Stimulated activated effector memory CD8-positive, alpha-beta T cell treated with anti-CD3 and anti-CD28 coated beads, Interleukin-12 subunit alpha, Interleukin-12 subunit beta, amount 100 ng/mL, for 72 hours (primary cell): Measurements from ENCODE around the gene ACYP2.

Experiments used
- ATAC-seq: fragments of 150-1000 bp; cut with Tn5 transposase; 2 replicates; pipeline ENCODE4 v1.10.0; 2021
- DNase-seq, 2 donors: peaks; one replicate each; pipeline ENCODE4 v3.0.0; 2021 to 2022; ENCODE audit warnings: low spot score in 2 of 2
- H3K27ac Mint-ChIP-seq: one replicate; pipeline ENCODE4 v1.8.0; 2022; ENCODE audit warnings: mild to moderate bottlenecking, mixed read lengths
- H3K36me3 Mint-ChIP-seq: one replicate; pipeline ENCODE4 v1.8.0; 2022; ENCODE audit warnings: mild to moderate bottlenecking, mixed read lengths
- H3K4me1 Mint-ChIP-seq: one replicate; pipeline ENCODE4 v1.8.0; 2022; ENCODE audit warnings: mixed read lengths
- H3K4me3 Mint-ChIP-seq: one replicate; pipeline ENCODE4 v1.8.0; 2022; ENCODE audit warnings: mild to moderate bottlenecking, mixed read lengths
- H3K9me3 Mint-ChIP-seq: one replicate; pipeline ENCODE4 v1.8.0; 2022; ENCODE audit warnings: mixed read lengths

The ACYP2 gene

DNA sequence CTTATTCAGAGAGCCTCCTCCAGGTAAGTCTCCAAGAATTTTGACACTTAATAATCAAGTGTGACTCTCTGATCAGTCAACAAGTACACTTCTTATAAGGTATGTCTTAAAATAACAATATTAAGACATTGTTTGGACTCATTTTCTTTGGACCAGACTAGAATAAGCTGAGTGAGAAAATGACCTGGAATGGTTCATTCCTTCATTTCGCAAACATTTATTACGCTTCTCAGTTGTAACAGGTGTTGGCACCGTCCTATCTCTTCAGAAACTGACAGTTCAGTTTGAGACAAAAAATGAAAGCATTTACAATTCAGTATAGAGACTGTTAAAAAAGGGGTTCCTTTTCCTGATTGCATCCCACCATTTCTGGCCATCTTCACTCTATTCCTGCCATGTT, 94.0 kb downstream of the ACYP2 start:
- Mint-ChIP-seq H3K27ac (no peak overlapping the region), H3K36me3 (no peaks in the 10 kb centered on the region), H3K9me3 (no peaks in the 10 kb centered on the region), H3K4me3 (no peak overlapping the region), H3K4me1 (no peaks in the 10 kb centered on the region)
- no peak for ATAC-seq
- no peak for DNase-seq

GRCh38 chr2:54212456-54212855, 97.0 kb downstream of the ACYP2 start:
- Mint-ChIP-seq H3K36me3 (no peaks in the 10 kb centered on the region), H3K9me3 (peaks cover 5% of the 10 kb centered on the region), H3K4me1 (no peaks in the 10 kb centered on the region), H3K4me3 (no peak overlapping the region), H3K27ac (no peak overlapping the region)
- no peak for DNase-seq
- ATAC-seq, result no peak

DNA sequence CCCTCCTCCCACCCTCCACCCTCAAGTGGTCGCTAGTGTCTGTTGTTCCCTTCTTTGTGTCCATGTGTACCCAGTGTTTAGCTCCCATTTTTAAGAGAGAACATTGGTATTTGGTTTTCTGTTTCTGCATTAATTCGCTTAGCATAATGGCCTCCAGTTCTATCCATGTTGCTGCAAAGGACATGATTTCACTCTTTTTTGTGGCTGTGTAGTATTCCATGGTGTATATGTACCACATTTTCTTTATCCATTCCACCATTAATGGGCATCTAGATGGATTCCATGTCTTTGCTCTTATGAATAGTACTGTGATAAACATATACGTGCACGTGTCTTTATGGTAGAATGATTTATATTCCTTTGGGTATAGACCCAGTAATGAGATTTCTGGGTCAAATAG, 97.7 kb downstream of the ACYP2 start:
- peaks cover 5% of the 10 kb centered on the region for H3K9me3 Mint-ChIP-seq
- DNase-seq (no peak), ATAC-seq (no peak)
- H3K4me1 Mint-ChIP-seq, result no peaks in the 10 kb centered on the region
- H3K36me3 Mint-ChIP-seq, result no peaks in the 10 kb centered on the region
- no peak overlapping the region for H3K27ac Mint-ChIP-seq
- no peak overlapping the region for H3K4me3 Mint-ChIP-seq

DNA sequence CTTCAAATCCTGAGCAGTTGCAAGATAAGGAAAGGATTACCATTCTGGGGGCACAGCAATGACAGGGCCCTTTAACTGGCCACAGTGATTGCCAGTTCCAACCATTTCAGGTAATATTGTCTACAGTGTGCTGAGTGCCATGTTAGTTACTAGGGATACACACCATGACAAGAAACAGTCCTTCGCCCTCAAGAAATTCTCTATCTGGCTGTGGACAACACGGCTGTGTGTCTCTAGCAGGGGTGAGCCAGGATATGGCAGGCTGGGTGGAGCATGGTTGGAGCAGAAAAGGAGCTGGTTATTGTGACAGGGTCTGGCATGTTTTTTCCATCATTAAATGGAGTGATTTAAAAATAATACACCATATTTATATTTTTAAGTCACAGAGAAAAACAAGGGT, 109.6 kb downstream of the ACYP2 start:
- DNase-seq, result no peak
- no peak overlapping the region for H3K27ac Mint-ChIP-seq
- H3K36me3 Mint-ChIP-seq, result no peaks in the 10 kb centered on the region
- peaks cover 11% of the 10 kb centered on the region for H3K4me1 Mint-ChIP-seq
- no peaks in the 10 kb centered on the region for H3K9me3 Mint-ChIP-seq
- H3K4me3 Mint-ChIP-seq, result no peak overlapping the region
- ATAC-seq, result no peak

DNA sequence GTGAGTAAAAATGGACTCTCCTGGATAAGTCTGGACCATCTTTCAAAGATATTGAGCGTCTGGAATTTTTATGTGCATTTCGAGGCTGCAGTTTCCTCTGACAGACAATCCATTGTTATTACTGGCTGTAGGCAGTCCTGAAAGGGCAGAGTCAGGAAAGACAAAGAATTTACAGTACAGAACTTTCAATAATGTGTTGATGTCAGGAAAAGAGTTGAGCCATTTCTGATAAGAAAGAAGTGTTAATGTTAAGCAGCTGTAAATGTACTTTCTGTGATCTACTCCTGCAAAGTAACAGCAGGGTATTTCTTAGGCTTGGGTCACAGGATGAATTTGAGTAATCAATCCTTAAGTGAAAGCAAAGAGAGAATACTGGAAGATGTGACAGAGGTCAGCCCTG, 110.8 kb downstream of the ACYP2 start:
- Mint-ChIP-seq H3K4me3 (no peak overlapping the region), H3K9me3 (no peaks in the 10 kb centered on the region), H3K4me1 (peaks cover 11% of the 10 kb centered on the region), H3K36me3 (no peaks in the 10 kb centered on the region), H3K27ac (no peak overlapping the region)
- no peak for ATAC-seq
- DNase-seq, result no peak

DNA sequence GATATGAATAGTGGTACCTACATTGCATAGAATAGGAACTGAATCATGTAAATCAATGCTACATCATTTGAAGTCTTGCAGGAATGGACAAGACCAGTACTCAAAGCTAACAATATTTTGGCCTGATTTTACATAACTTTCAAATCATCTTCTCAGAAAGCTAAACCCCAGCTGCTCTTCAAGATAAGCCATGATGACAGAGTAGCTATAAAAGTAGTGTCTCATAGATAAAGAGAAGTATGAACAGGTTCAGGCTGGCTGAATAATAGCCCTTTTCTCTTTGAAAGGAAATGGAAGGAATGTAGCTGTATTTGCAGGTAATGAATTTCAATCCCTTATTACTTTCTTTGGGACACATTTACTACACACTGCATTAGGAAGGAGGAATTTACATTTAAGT, 112.4 kb downstream of the ACYP2 start:
- Mint-ChIP-seq H3K4me1 (peaks cover 11% of the 10 kb centered on the region), H3K4me3 (no peak overlapping the region), H3K9me3 (peaks cover 4% of the 10 kb centered on the region), H3K27ac (no peak overlapping the region), H3K36me3 (no peaks in the 10 kb centered on the region)
- DNase-seq (no peak), ATAC-seq (no peak)

DNA sequence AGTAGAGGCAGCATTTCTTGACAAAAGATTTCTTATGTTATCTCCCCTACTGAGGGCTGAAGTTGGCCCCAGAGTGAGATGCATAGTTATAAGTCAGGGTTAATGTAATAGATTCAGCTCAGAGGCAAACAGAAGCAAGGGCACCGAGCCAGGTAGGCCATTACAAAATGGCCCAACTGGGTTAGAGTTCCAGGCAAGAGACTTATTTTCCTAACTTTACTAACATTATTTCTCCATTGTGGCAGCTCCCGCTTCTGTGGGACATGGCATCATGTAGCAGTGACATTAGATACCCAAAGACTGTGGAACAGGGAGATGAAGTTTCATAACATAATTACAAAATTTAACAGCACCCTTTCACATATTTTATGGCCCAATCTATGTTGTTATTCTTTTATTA, 113.5 kb downstream of the ACYP2 start:
- H3K36me3 Mint-ChIP-seq, result no peaks in the 10 kb centered on the region
- no peak overlapping the region for H3K4me3 Mint-ChIP-seq
- peaks cover 11% of the 10 kb centered on the region for H3K4me1 Mint-ChIP-seq
- no peak for DNase-seq
- H3K27ac Mint-ChIP-seq, result no peak overlapping the region
- no peak for ATAC-seq
- peaks cover 4% of the 10 kb centered on the region for H3K9me3 Mint-ChIP-seq

GRCh38 chr2:54233832-54234649, 118.6 kb downstream of the ACYP2 start:
- Mint-ChIP-seq H3K9me3 (peaks cover 8% of the 10 kb centered on the region), H3K27ac (no peak overlapping the region), H3K4me3 (no peak overlapping the region), H3K36me3 (no peaks in the 10 kb centered on the region), H3K4me1 (no peaks in the 10 kb centered on the region)
- no peak for DNase-seq
- no peak for ATAC-seq

- H3K36me3 Mint-ChIP-seq, result no peaks in the 10 kb centered on the region
- H3K9me3 Mint-ChIP-seq, result peaks cover 7% of the 10 kb centered on the region
- DNase-seq, result no peak
- no peak for ATAC-seq
- no peaks in the 10 kb centered on the region for H3K4me1 Mint-ChIP-seq
- H3K4me3 Mint-ChIP-seq, result no peak overlapping the region
- no peak overlapping the region for H3K27ac Mint-ChIP-seq
These were observed 122.0 kb downstream of the ACYP2 start for GRCh38 chr2:54237428-54237827.

GRCh38 chr2:54239427-54239826, 124.0 kb downstream of the ACYP2 start:
- DNase-seq, result no peak
- no peak for ATAC-seq

GRCh38 chr2:54240515-54241469, 125.4 kb downstream of the ACYP2 start:
- no peaks in the 10 kb centered on the region for H3K4me1 Mint-ChIP-seq
- no peak for ATAC-seq
- H3K27ac Mint-ChIP-seq, result no peak overlapping the region
- DNase-seq, result no peak
- H3K9me3 Mint-ChIP-seq, result peaks cover 5% of the 10 kb centered on the region
- H3K36me3 Mint-ChIP-seq, result no peaks in the 10 kb centered on the region
- H3K4me3 Mint-ChIP-seq, result no peak overlapping the region

More at GRCh38 chr2:54239427-54239826, 124.0 kb downstream of the ACYP2 start:
- no peak overlapping the region for H3K4me3 Mint-ChIP-seq
- H3K4me1 Mint-ChIP-seq, result no peaks in the 10 kb centered on the region
- no peaks in the 10 kb centered on the region for H3K36me3 Mint-ChIP-seq
- H3K27ac Mint-ChIP-seq, result no peak overlapping the region
- peaks cover 5% of the 10 kb centered on the region for H3K9me3 Mint-ChIP-seq

GRCh38 chr2:54247115-54247514, 131.7 kb downstream of the ACYP2 start:
- Mint-ChIP-seq H3K9me3 (no peaks in the 10 kb centered on the region), H3K4me1 (no peaks in the 10 kb centered on the region), H3K36me3 (no peaks in the 10 kb centered on the region), H3K27ac (no peak overlapping the region), H3K4me3 (no peak overlapping the region)
- ATAC-seq (no peak), DNase-seq (no peak)

DNA sequence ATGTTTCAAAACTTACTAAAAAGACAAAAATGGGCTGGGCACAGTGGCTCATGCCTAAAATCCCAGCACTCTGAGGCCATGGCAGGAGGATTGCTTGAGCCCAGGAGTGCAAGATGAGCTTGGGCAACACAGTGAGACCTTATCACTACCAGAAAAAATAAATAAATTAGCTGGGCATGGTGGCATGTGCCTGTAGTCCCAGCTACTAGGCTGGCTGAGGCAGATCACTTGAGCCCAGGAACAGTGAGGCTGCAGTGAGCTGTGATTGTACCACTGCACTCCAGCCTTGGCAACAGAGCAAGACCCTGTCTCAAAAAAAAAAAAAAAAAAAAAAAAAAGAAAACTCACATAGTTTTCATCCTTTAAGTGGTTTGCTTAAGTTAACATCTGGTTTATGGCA, 134.2 kb downstream of the ACYP2 start:
- no peak for DNase-seq
- ATAC-seq, result no peak
- no peak overlapping the region for H3K4me3 Mint-ChIP-seq
- no peak overlapping the region for H3K27ac Mint-ChIP-seq
- H3K36me3 Mint-ChIP-seq, result no peaks in the 10 kb centered on the region
- no peaks in the 10 kb centered on the region for H3K4me1 Mint-ChIP-seq
- no peaks in the 10 kb centered on the region for H3K9me3 Mint-ChIP-seq

DNA sequence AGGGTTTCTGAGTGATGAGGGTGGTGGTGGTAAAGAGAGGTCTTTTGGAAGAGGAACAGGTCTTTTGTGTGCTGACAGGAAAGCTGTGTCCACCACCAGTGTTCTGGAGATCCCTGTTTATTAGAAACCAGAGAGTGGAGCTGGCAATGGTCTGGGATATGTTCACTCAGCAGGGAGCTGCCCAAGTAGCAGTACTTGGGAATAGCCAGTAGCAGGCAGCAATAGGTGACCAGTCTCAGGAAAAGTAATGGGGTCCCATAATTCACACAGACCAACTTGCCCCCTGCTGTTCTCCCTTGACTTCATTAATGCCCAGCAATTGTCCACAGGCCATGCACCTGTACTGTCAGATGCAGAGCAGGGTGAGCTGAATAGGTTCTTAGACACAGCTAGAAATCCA, 138.8 kb downstream of the ACYP2 start:
- Mint-ChIP-seq H3K4me1 (no peaks in the 10 kb centered on the region), H3K4me3 (no peak overlapping the region), H3K9me3 (peaks cover 2% of the 10 kb centered on the region), H3K27ac (no peak overlapping the region), H3K36me3 (no peaks in the 10 kb centered on the region)
- DNase-seq (no peak), ATAC-seq (no peak)

DNA sequence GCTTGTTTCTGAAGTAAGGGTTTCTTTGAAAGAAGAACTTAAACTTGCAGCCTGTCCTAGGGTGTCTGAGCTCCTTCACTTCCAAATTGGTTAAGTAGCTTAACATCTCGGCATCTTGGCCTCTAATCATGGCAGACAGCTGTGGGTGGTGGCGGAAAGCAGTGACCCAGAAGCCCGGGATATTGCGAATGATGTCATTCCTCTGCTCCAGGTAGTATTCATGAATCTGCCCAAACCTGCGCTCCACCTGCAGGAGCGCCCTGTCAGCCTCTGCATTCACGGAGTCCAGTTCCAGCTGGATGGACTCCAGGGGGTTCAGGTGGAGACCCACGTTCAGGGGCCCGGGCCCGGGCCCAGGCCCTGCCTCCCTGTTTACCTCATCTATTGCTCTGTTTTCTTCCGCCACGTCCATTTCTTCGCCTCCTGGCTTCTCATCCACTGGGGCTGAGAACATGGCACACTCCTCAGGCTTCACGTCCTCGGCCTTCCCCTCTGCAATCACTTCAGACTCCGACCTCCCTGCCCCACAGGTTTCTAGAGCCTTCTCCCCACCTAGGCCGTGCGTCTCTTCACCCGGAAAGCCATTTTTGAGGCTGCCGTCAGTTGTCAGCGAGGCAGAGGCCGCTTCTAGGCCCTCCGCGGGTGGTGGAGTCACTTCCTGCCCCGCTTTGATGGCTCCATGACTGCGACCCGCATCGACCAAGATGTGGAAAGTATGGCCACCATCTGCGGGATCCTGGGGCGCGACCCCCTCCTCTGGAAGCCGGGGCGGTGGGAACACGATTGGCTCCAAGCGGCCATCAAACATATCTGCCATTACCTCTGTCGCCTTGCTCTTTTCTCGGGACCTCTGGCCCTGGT, 140.0 kb downstream of the ACYP2 start:
- no peak overlapping the region for H3K4me3 Mint-ChIP-seq
- DNase-seq (no peak), ATAC-seq (no peak)
- H3K36me3 Mint-ChIP-seq, result no peaks in the 10 kb centered on the region
- no peak overlapping the region for H3K27ac Mint-ChIP-seq
- H3K9me3 Mint-ChIP-seq, result peaks cover 2% of the 10 kb centered on the region
- H3K4me1 Mint-ChIP-seq, result no peaks in the 10 kb centered on the region
